Measurements from ENCODE around the gene JAKMIP2. TPM values are rescaled to one million over a fixed set of nuclear protein-coding genes. Genes with fewer than 3 reads are reported as not detected.
A peak's percentile ranks its signal among the peaks of the same experiment; 100 is the strongest.
"Not testable (repeated sequence)": the region's sequence is repeated elsewhere in the genome, so short reads cannot be mapped to it uniquely, and the experiment has no call there.

Gene JAKMIP2
- total RNA-seq (2.0 TPM), polyA plus RNA-seq (ENCODE audit: insufficient read depth in 1 of 8, insufficient read length in 8 of 8, low replicate concordance in 1 of 8) (1 to 10 TPM; 2.0 to 4.6 (median 2.7) TPM)
- long read RNA-seq, donor 1, partial matches to known transcripts: 0 of 1 reads
- long read RNA-seq, donor 1, other reads (novel, unspliced or antisense): 0 of 1 reads
- long read RNA-seq, donor 2: 0 reads
- long read RNA-seq, donor 3: 0 reads
- long read RNA-seq, donor 4: 0 reads
- long read RNA-seq, donor 5: 0 reads
- long read RNA-seq, donor 6: 0 reads
- long read RNA-seq, donor 7: 0 reads
- long read RNA-seq, donor 8: 0 reads
- long read RNA-seq, donor 9: 0 reads
- long read RNA-seq, donor 10: 0 reads
- long read RNA-seq, donor 11: 0 reads

DNA sequence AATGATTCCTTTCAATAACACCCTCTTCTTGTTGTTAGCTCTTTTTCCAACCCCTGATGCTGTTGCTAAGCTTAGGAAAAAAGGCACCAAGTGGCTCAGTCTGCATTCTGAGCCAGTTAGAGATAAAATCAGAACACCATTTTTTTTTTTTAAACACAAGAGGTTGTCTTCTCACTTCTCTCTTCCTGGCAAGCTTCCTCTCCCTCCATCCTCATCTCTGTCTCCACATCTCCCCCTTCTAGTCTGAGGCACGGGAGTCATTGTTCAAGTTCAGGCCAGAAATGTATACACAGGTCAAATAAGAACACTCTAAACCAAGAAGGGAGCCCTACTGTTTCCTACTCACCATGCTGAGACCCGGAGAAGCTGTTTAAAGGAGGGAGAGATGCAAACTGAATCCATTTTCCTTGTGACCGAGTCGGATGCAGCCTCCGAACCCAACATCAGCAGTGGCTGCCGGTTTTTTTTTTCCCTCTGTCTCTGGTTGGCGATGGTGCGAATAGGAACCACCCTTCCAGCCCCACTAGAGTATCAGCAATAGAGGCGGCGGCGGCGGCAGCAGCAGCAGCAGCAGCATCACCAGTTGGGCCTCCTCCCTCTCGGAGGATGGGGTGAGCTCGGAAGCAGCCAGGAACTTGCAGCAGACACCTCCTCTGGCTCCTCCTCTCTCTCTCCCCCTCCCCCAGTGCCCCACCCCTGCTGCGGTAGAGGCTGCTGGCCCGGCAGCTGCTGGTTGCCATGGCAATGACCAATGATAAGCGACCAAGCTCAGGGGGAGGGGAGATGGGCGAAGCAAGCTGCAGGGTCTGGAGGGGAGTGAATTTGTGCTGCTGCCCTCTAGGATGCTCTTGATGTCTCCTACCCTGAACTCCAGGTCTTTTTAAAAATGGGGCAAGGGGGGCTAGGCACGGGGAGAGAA, at the start of gene JAKMIP2:
JAKMIP2 (minus strand) TSS at position 619 of the 919 bp plus-strand sequence. CDS start 110,922 bp downstream, outside the sequence.
- Histone ChIP-seq H3K4me3 (ENCODE audit: low read length) (peak within 1 kb of the TSS; percentile 44), H3K27ac (ENCODE audit: low read length) (peak within 1 kb of the TSS; percentile 65), H3K4me1 (ENCODE audit: control insufficient read depth, insufficient read depth, low read length) (no peaks in the 10 kb centered on the region), H3K9me3 (replicated peaks; ENCODE audit: control insufficient read depth, low read depth, low read length) (no peaks in the 10 kb centered on the region), H3K27me3 (ENCODE audit: control insufficient read depth, insufficient read depth, low read length) (no peaks in the 10 kb centered on the region), H3K36me3 (ENCODE audit: control insufficient read depth, insufficient read depth, low read length) (no peaks in the 10 kb centered on the region)
- DNase-seq: peak; percentile 93
- WGBS (ENCODE audit: insufficient coverage): 0% methylated on average over 7 of the region's 19 CpGs

- Histone ChIP-seq H3K4me1 (ENCODE audit: control insufficient read depth, insufficient read depth, low read length) (no peaks in the 10 kb centered on the region), H3K9me3 (replicated peaks; ENCODE audit: control insufficient read depth, low read depth, low read length) (no peaks in the 10 kb centered on the region), H3K27ac (ENCODE audit: low read length) (no peak within 1 kb of the TSS), H3K27me3 (ENCODE audit: control insufficient read depth, insufficient read depth, low read length) (no peaks in the 10 kb centered on the region), H3K4me3 (ENCODE audit: low read length) (no peak within 1 kb of the TSS), H3K36me3 (ENCODE audit: control insufficient read depth, insufficient read depth, low read length) (no peaks in the 10 kb centered on the region)
- DNase-seq: no peak
- WGBS (ENCODE audit: insufficient coverage): 90% methylated on average over 3 of the region's 3 CpGs
Measured at GRCh38 chr5:147831465-147831864, 48.9 kb upstream of the JAKMIP2 start, which contains the start of gene SPINK1. Gene SPINK1, minus strand, starts transcription at chr5:147831671. Its CDS starts 94 bp downstream, at chr5:147831577.

DNA sequence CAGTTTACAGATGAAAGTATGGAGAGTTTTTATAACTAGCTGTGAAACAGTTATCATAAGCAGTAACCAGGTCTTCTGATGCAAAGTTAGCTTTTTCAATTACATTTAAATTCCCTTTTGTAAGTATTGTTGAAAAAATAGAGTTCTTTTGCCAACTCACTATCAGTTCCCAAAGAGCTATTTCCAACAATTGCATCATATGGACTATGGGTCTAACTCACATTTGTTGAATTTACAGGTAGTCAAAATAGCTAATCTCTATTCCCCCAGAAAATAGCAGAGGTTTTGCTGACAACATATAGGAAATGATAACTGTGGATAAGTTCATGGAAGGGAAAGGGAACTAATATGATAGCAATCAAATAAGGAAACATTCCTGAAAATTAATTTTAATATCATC, 47.5 kb upstream of the JAKMIP2 start:
- H3K4me3 ChIP-seq (ENCODE audit: low read length): no peak overlapping the region
- H3K9me3 ChIP-seq (replicated peaks; ENCODE audit: control insufficient read depth, low read depth, low read length): no peaks in the 10 kb centered on the region
- no peaks in the 10 kb centered on the region for H3K27me3 ChIP-seq (ENCODE audit: control insufficient read depth, insufficient read depth, low read length)
- no peak for DNase-seq
- H3K27ac ChIP-seq (ENCODE audit: low read length): no peak overlapping the region
- H3K36me3 ChIP-seq (ENCODE audit: control insufficient read depth, insufficient read depth, low read length): no peaks in the 10 kb centered on the region
- no peaks in the 10 kb centered on the region for H3K4me1 ChIP-seq (ENCODE audit: control insufficient read depth, insufficient read depth, low read length)

- H3K4me3 ChIP-seq (ENCODE audit: low read length); H3K27me3 ChIP-seq (ENCODE audit: control insufficient read depth, insufficient read depth, low read length); H3K36me3 ChIP-seq (ENCODE audit: control insufficient read depth, insufficient read depth, low read length); H3K4me1 ChIP-seq (ENCODE audit: control insufficient read depth, insufficient read depth, low read length); DNase-seq; H3K9me3 ChIP-seq (replicated peaks; ENCODE audit: control insufficient read depth, low read depth, low read length); H3K27ac ChIP-seq (ENCODE audit: low read length): not testable (repeated sequence)
- WGBS (ENCODE audit: insufficient coverage): 67% methylated on average over 2 of the region's 5 CpGs
Measured at GRCh38 chr5:147827017-147827416, 44.5 kb upstream of the JAKMIP2 start.

- no peaks in the 10 kb centered on the region for H3K27me3 ChIP-seq (ENCODE audit: control insufficient read depth, insufficient read depth, low read length)
- no CpG with 5 or more reads among the region's 2 CpGs for WGBS (ENCODE audit: insufficient coverage)
- no peak overlapping the region for H3K4me3 ChIP-seq (ENCODE audit: low read length)
- no peaks in the 10 kb centered on the region for H3K4me1 ChIP-seq (ENCODE audit: control insufficient read depth, insufficient read depth, low read length)
- no peaks in the 10 kb centered on the region for H3K36me3 ChIP-seq (ENCODE audit: control insufficient read depth, insufficient read depth, low read length)
- H3K27ac ChIP-seq (ENCODE audit: low read length): no peak overlapping the region
- H3K9me3 ChIP-seq (replicated peaks; ENCODE audit: control insufficient read depth, low read depth, low read length): no peaks in the 10 kb centered on the region
- peak; percentile 49 for DNase-seq
Measured at GRCh38 chr5:147826361-147826760, 43.8 kb upstream of the JAKMIP2 start.

DNA sequence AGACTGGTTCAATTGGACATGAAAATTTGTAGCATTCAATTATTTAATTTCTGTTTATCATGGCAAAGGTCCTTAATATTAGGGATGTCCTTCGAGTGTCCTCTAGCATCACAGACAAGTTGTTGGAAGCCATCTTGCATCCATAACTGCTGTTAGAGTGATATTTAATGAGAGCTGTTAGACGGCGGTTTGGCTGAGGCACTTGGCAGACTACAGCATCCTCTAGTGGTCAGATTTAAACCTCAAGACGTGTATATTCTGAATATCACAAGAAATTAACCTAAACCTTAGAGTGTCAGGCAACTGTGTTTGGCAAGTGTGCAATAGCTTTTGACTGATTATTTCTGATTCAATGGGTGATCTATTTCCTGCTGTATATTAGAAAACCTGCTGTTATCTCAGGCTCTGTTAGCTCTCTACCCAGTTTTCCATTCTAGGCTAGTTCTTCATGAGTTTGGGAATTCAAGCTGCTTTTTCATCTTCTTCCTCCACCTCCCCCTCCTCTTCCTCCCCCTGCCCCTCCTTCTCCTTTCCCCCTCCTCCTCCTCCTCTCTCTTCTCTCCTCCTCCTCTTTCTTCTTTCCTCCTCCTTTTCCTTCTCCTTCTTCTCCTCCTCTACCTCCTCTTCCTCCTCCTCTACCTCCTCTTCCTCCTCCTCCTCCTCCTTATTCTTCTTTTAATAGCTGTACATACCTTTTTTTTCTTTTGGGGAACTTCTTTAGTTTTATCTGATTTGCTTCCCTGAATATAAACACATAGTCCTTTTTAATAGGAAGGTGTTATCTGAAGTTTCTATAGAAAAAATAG, 40.4 kb upstream of the JAKMIP2 start:
- no peak overlapping the region for H3K27ac ChIP-seq (ENCODE audit: low read length)
- peak; percentile 72 for DNase-seq
- H3K27me3 ChIP-seq (ENCODE audit: control insufficient read depth, insufficient read depth, low read length): no peaks in the 10 kb centered on the region
- H3K9me3 ChIP-seq (replicated peaks; ENCODE audit: control insufficient read depth, low read depth, low read length): no peaks in the 10 kb centered on the region
- no CpG with 5 or more reads among the region's 4 CpGs for WGBS (ENCODE audit: insufficient coverage)
- H3K4me3 ChIP-seq (ENCODE audit: low read length): no peak overlapping the region
- no peaks in the 10 kb centered on the region for H3K4me1 ChIP-seq (ENCODE audit: control insufficient read depth, insufficient read depth, low read length)
- H3K36me3 ChIP-seq (ENCODE audit: control insufficient read depth, insufficient read depth, low read length): no peaks in the 10 kb centered on the region

- H3K9me3 ChIP-seq (replicated peaks; ENCODE audit: control insufficient read depth, low read depth, low read length); H3K36me3 ChIP-seq (ENCODE audit: control insufficient read depth, insufficient read depth, low read length); H3K27ac ChIP-seq (ENCODE audit: low read length); H3K4me3 ChIP-seq (ENCODE audit: low read length); DNase-seq; H3K27me3 ChIP-seq (ENCODE audit: control insufficient read depth, insufficient read depth, low read length); H3K4me1 ChIP-seq (ENCODE audit: control insufficient read depth, insufficient read depth, low read length): not testable (repeated sequence)
- WGBS (ENCODE audit: insufficient coverage): no CpG with 5 or more reads among the region's 3 CpGs
Measured at GRCh38 chr5:147822222-147822621, 39.7 kb upstream of the JAKMIP2 start.

DNA sequence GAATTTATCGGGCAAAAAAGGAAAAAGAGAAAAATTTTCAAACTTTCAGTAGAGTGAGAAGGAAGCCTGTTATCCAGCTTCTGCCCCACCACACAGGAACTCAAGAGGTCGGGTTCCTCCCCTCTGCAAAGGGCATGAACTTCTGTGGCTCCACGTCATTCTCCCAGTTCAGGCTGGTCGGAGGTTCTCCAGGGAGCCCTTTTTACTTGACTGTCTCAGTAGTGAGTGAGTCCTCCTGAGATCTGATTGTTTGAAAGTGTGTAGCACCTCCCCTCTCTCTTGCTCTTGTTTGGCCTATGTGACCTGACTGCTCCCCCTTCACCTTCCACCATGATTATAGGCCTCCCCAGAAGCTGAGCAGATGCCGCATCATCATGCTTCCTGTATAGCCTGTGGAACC, 39.2 kb upstream of the JAKMIP2 start:
- Histone ChIP-seq H3K27me3 (ENCODE audit: control insufficient read depth, insufficient read depth, low read length) (no peaks in the 10 kb centered on the region), H3K9me3 (replicated peaks; ENCODE audit: control insufficient read depth, low read depth, low read length) (no peaks in the 10 kb centered on the region), H3K4me3 (ENCODE audit: low read length) (no peak overlapping the region), H3K36me3 (ENCODE audit: control insufficient read depth, insufficient read depth, low read length) (no peaks in the 10 kb centered on the region), H3K27ac (ENCODE audit: low read length) (no peak overlapping the region), H3K4me1 (ENCODE audit: control insufficient read depth, insufficient read depth, low read length) (no peaks in the 10 kb centered on the region)
- 92% methylated on average over 2 of the region's 5 CpGs for WGBS (ENCODE audit: insufficient coverage)
- DNase-seq: no peak

DNA sequence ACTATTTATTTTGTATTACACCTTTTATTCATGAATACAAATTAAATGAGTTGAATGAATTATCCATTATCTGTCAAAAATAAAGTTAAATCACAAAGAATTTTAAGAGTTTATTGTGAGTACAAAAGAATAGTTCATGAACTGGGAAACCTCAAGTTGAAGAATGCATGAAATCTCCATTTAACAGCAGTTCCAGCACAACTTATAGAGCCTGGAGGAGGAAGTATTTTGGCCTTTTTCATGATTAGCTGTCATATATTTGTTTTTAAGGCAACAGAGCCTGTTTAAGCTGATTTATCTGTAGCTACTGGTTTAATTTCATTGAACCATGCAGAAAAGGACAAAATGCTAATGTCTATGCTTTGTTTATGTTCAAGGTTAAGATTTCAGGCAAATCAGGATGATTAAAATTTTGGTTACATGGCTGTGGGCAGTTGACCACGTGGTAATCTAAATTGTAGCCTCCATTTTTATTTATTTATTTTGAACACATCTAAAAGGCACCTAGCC, 36.8 kb upstream of the JAKMIP2 start:
- no CpG with 5 or more reads among the region's 1 CpG for WGBS (ENCODE audit: insufficient coverage)
- Histone ChIP-seq H3K9me3 (replicated peaks; ENCODE audit: control insufficient read depth, low read depth, low read length) (no peaks in the 10 kb centered on the region), H3K27ac (ENCODE audit: low read length) (no peak overlapping the region), H3K4me3 (ENCODE audit: low read length) (no peak overlapping the region), H3K36me3 (ENCODE audit: control insufficient read depth, insufficient read depth, low read length) (no peaks in the 10 kb centered on the region), H3K4me1 (ENCODE audit: control insufficient read depth, insufficient read depth, low read length) (no peaks in the 10 kb centered on the region), H3K27me3 (ENCODE audit: control insufficient read depth, insufficient read depth, low read length) (no peaks in the 10 kb centered on the region)
- peak; percentile 13 for DNase-seq
